ENCODE data around the gene VPS52.
"Not testable (repeated sequence)": the region's sequence is repeated elsewhere in the genome, so short reads cannot be mapped to it uniquely, and the experiment has no call there.

VPS52 gene

GRCh38 chr6:33304216-33304615 lies 32.5 kb upstream of the VPS52 start:
- DNase-seq: no peak

GRCh38 chr6:33301877-33302276 lies 30.2 kb upstream of the VPS52 start:
- no peak for DNase-seq

DNA sequence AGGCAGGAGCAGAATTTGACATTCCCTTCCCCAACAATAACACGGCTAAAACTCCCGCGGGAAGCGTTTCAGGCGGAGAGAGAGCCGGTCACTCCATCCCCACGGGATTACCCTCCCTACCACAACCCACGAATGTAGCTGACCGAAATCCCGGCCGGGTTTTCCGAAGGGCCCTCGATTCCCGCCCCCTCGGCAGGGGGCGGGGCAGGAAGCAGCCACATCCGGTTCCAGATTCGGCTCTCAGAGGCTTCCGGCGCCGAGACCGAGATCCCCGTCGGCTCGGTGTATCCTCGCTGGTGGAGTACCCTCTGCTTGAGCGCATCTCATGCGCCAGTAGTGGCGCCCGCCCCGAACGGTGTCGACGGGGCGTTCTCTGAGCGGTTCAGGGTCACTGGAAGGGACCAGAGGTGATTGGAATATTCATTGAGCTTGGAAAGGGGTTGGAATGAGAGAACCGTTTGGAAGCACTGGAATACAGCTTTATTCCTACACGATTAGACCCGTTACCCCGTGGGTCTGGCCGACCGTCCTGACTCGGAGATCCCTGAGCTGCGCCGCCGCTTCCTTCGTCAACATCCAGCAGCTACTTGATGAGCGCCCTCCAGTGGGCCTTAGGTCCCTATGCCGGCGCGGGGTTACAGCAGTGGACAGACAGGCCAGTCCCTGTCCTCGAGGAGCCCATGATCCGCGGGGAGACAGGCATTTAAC lies 27.7 kb upstream of the VPS52 start:
- peak; percentile 94 for DNase-seq

DNA sequence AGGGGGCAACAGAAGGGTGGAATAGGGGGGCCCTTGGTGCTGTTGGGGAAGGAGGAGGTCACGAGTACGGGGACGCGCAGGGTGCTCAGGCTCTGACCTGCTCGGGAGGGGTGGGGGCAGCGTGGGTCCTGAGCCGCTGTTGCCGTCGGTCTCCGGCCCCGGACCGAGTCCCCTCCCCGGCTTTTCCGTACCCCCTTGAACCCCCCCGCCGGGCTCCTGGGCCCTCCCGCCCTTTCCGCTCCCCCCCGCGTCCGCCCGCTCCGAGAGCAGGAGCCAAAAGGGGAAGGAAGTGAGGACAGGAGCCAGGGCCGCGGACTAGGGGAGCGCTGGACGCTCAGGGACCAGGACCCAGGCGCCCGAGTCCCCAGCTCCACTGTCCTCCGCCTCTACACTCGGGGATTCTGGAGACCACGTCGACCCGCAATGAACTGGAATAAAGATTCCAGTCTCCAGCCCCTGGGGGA lies 27.1 kb upstream of the VPS52 start, which contains the start of gene RGL2:
RGL2 (minus strand) TSS at position 170 of the 464 bp plus-strand sequence. CDS start 332 bp downstream, outside the sequence.
- peak; percentile 60 for DNase-seq

GRCh38 chr6:33297956-33298772 lies 26.5 kb upstream of the VPS52 start:
- DNase-seq: peak; percentile 66

- DNase-seq: no peak
These were observed 25.8 kb upstream of the VPS52 start for GRCh38 chr6:33297406-33297955.

GRCh38 chr6:33296797-33297405 lies 25.2 kb upstream of the VPS52 start:
- DNase-seq: no peak

- no peak for DNase-seq
These were observed 24.1 kb upstream of the VPS52 start for GRCh38 chr6:33295621-33296369.

DNA sequence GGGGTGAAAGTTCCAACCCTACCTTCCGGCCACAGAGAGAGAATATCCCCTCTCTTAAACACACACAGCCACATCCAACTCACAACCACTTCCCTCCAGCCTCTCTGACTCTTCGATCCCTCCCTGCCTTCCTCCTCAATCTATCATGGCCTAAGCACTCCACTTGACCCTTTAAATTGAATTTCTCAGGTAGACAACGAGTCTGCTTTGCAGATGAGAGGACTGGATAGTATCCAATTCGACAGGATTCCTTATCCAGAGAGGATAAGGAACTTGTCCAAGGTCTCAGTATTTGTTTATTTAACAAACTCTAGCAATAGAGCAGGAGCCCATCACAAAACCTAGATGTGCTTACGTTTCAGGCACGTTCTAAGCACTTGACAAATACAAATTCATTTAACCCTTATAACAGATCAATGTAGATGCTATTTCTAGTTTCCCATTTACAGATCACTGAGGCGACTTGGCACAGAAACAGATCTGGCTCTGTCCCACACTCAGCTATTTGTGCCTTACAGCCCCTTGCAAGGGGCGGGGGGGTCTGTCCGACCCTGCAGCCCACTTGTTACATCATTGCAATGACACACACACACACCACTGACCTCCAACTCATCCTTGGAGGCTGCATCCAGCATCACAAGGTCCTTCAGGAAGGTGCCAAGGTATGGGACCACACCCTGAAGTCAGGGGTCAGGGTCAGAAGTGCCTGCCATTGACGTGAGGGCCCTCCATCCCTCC lies 22.6 kb upstream of the VPS52 start:
- no peak for DNase-seq

DNA sequence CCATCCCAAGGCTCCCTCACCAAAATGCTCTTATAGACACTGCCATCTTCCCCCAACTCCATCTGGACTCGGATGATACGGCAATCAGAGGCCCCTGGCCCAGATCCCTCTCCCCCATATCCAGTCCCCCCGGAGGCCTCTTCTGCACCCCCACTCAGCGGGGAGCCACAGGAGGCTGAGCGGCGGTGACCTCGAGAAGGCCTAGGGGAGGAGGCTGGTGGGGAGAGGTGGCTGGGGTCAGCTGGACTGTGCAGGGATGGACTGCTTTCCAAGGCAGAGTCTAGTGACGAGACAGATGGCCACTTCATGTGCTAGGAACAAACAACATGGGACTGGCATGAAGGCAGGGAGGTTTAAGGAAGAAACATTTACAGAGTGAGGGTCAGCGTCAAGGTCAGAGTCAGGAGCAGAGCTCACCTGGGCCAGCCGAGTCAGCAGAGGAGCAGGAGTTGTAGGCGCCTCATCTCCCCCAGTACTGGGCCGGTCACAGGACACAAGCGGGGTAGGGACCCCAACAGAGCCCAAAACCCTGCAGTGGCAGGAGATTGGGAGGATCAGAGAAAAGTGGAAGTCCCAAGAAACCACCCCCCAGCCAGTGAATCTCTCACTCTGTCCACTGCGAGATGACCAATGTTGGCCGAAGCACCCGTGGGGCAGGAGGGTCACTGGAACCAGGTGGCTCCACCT lies 21.5 kb upstream of the VPS52 start:
- DNase-seq: no peak

DNA sequence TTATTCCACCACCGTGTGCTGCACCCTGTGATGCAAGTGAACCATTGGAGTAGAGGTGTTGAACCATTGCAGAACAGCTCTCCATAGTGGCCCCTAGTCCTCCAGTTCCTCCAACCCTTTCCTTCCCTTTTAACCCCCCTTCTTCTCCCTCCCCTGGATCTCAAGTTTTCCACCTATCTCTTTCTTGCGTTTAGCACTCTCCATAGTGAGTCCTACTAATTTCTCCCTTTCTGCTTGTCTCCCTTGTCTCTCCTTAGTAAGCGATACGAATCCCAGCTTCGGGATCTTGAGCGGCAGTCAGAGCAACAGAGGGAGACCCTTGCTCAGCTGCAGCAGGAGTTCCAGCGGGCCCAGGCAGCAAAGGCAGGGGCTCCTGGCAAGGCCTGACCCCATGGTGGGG lies 18.8 kb upstream of the VPS52 start:
- no peak for DNase-seq

GRCh38 chr6:33289784-33290315 lies 18.2 kb upstream of the VPS52 start:
- no peak for DNase-seq

GRCh38 chr6:33288921-33289783 lies 17.5 kb upstream of the VPS52 start, which contains the start of the genes PFDN6 and WDR46:
TSS of gene PFDN6 (plus strand) at chr6:33289601. CDS start at chr6:33289857, 256 bp downstream.
TSS of gene WDR46 (minus strand) at chr6:33289239. CDS start at chr6:33289170, 69 bp downstream.
- DNase-seq: peak; percentile 71

DNA sequence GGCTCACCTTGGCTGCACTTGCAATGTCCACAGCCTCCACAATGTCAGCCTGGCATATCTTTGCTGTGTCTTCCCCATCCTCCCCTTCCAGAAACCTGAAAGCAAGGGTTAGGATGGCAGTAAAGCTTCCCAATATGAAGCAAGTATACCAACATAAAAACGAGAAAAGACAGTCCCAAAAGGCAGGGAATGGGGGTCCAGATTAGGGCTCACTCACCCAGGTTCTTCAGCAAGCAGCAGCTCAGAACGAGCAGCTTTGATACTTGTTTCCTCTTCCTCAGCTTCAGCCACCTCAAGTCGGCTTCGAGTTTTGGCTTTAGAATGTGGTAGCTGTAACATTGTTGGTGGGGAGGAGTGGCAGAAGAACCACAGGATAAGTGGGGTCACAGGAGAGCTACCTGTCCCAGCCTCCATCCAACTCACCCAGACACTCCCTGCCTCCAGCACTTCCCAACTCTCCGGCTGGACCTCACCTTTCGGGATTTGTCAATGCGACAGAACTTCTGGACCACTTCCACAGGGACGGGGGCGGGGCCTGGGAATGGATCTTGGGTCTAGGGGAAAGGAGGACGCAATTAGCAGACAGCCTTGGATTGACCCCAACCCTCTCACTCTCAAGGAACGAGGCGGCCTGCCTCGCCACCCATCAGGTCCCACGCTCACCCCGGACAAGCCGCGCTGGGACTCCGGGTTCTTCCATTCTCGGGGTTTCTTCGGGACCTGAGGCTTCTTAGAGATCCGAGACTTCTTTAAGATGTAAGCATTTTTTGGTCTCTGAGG lies 16.7 kb upstream of the VPS52 start:
- DNase-seq: no peak

GRCh38 chr6:33286946-33287914 lies 15.6 kb upstream of the VPS52 start:
- no peak for DNase-seq

- DNase-seq: not testable (repeated sequence)
These were observed 13.5 kb upstream of the VPS52 start for GRCh38 chr6:33285214-33285613.

DNA sequence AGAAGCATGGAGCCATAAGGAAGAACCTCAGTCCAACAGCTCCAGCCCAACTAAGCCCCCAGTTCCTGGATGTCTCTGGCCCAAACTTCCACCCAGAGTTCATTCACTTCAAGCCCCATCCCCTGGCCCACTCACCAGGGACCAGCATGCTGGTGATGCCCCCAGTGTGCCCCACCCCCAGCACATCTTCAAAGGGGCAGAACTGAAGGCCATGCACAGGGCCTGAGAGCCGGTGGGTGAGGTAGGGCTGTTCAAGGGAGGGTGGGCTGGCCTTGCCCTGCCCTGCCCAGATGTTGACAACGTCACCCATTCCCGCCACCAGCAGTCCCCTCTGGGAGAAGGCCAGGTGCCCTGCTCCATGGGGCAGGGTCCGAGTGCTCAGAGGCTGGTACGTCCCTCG lies 8.9 kb upstream of the VPS52 start:
- DNase-seq: no peak

Data from activated CD4-positive, alpha-beta T cell treated with anti-CD3 and anti-CD28 coated beads, Interleukin-2, amount 50 U/mL, for 1 hour (primary cell).